Stimulated activated CD4-positive, alpha-beta T cell treated with anti-CD3 and anti-CD28 coated beads, TNF-alpha, amount 100 ng/mL, for 1 hour (primary cell): ENCODE results near the gene PRKCE.
"Not testable (repeated sequence)": the region's sequence is repeated elsewhere in the genome, so short reads cannot be mapped to it uniquely, and the experiment has no call there.

ENCODE experiments used
- DNase-seq, 3 donors: peaks; one replicate each; pipeline ENCODE4 v3.0.0-alpha.2; 2020; ENCODE audit warnings: low read depth in 3 of 3, low spot score in 1 of 3

The PRKCE gene

DNA sequence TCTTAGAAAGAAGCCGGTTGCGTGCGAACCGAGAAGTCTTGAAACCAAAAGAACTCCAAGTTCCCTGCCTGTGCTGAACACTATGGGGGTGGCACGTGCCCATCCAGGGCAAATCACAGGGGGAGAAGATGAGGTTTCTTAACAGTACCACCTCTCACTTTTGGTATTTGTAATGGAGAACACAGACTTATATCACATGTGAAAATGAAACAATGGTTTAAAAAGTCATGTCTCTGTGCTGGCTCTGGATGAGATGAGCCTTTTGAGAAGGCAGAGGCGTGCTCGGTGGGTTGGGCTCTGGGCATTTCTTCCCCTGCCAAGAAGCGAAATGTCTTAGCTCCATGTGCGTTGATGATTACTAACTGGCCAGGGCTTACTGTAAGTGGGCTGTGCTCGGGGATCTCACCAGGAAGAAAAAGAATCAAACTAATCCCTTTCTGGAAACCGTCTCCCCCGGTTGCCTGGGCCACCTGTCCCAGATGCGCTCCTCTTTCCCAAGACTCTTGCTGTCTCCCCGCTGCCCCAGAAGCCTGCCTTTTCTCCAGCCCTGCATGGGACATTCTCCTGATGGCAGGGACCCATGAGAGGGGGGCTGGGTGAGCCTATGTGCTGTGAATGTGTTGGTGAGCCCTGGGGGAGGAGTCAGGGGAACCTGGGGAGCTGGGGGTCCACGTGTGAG, 252.9 kb downstream of the PRKCE start:
- DNase-seq: no peak

DNA sequence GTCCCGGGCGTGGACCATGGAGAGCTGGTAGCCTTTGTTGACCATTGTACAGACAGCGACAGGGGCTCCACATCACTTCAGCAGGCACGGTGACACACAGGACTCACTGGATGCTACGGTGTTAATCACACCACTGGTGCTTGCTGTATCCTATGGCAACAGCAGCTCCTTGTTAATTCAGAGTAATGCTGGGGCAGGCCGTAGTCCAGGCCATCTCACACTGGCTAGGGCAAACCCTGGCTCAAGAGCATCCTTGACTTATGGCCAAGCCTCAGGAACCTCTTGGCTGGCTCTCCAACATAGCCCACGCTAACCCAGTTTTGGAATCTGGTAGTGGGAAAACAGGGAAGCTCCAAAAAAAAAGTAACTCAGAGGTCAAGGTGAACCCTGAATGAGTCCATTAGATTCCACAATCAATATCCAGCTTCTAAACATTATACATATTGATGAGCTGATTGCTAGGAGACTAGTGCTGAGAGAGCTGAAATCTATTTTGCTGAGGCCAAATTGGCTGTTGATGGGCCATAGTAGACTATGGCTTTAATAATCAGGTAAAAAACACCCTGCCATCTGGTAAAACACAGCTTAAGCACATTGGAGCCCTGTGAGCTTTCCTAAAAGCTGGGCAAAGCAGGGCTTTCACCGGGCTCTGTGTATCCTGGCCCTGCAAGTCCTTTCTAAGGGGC, 253.6 kb downstream of the PRKCE start:
- DNase-seq: no peak

DNA sequence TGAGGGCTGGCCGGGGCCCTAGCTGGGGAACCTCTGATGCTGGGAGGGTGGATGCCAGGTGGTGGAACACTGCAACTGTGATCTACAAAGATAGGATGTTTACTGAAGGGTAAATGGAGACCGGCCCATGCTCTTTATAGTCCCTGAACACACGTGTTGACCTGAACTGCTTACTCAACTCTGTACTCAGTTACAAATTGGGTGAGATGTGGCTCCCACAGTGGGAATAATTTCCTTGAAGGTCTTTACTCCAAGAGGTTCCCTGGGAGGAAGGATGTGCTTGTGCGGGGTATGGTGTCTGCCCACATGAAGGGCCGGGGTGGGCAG, 254.1 kb downstream of the PRKCE start:
- no peak for DNase-seq

DNA sequence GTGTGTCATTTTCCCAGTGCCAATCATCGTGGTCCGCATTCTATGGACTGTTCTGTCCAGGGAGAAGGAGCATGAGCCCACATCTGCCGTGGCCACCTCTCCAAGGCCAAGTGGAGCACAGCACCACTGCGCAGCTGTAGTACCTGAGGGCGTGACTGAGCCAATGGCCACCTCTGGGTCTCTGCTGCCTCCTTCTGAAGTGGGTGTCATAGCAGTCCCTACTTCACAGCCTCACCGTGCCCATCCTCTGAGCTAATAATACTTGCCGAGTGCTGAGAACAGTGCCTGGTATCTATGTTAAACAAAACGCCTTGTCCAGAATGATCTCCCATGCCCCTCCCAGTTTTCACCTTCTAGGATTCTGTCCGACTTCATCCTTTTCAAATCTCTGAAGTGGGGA, 256.1 kb downstream of the PRKCE start:
- no peak for DNase-seq

DNA sequence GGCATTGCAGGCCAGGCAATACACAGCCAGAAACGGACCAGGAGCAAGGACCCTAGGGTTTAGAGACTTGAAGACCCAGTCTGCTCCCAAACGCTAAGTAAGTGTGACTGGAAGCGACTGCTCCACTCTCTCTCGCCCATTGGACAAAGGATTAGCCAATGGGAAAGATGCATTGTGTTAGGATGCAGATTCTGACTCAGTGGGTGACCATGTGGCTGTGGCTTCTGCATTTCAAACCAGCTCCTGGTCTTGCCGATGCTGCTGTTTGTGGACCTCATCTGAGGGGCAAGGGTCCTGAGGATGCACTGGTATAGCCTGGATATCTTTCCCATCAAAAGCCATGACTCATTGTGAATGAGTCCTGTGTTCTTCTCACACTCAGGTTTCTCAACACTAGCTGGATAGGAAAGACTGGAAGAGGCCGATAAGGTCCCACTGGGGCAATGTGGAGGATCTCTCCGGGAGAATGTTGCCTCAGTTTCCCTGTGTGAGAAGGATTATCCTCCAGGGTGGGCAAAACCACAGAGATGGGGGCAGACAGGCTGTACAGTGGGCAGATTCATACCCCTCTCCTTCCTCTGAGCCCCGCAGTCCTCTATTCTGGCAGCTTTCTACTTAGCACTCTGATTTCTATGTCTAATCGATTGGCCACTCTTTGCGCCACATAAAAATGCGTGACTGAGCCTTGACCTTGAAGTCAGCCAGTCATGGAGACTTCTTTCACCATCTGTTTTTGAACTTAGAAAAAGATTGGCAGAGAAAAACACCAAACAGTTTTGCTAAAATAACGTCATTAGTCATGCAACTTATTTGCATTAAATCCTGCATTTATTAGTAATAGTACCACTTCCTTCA, 257.1 kb downstream of the PRKCE start:
- DNase-seq: no peak

DNA sequence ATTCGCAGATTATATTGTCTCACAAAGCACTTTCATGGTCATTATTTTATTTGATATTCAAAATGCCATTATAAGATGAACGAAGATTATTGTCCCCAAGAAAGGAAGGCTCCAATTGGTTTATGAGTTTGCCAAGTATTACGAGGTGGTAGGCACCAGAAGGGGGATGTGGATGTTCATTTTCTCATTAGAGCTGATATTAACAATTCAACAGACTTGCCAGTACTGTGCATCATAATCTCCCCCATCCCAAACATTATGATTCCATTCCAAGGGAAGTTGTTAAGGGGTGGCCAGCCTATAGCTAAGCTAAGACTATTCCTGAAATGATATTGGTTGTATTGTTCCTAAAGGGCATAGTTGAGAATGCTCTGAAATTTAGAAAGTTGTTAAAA, 257.7 kb downstream of the PRKCE start:
- no peak for DNase-seq

DNA sequence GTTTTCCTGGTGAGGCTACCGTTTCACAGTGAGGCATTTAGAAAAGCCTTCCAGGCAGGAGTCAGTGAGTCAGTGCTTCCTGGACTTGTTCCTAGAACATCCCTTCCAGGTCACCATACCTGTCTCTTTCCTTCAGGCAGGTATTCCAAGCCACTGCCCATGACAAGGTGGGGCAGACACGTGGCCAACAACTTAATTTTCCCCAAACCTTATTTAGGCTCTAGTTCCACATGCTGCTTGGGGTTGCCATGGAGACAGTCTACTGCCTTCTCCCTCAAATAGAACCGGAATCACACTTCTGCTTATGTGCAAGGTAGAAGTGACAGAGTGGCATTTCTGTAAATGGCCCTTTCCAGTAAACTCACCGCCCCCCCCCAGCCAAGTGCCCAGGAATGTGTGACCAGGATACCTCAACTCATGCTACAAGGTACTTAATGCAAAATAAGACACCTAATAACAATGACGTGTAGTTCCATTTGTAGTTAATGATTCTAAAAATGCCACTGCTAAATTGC, 258.3 kb downstream of the PRKCE start:
- DNase-seq: no peak

DNA sequence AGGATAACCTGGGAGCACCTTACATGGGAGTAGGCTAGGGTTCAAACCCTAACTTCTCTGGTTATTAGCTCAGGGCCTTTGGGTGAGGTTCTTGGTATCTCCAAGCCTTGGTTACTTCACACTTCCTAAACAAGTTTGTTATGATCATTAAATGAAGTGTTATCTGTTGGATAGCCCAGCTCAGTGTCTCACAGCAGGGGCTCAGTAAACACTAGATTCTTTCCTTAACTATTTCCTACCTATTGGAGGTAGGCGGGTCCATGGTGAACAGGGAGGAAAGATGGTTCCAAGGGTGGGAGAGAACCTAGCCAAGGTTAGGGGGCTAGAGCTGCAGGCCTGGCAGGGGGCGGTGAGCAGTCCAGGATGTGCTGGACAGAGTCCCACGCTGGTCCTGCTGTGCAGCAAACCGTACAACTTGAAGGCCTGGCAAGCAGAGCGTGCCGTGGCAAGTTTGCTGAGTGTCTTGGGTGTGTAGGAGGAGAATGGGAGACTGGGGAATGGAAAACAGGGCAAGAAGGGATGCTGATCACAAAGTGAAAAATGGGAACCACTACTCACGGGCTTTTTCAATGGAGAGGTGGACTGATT, 259.1 kb downstream of the PRKCE start:
- DNase-seq: no peak

DNA sequence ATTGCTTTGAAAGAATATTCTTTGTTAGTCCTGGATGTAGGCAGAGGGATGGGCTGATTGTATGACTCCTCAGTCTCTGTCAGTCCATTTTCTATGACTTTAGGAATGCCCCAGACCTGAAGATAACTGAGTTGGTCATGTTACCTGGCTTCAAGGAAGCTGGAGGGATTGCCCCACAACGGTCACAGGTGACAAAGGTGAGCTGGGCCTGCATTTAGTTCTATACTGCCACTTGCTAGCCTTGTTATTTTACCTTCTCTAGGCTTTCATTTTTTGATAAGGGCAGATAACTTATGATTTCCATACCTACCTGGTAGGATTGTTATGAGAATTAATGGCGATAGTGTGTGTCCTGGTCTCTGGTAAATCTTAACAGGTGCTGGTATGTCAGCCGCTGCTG, 260.1 kb downstream of the PRKCE start:
- no peak for DNase-seq

DNA sequence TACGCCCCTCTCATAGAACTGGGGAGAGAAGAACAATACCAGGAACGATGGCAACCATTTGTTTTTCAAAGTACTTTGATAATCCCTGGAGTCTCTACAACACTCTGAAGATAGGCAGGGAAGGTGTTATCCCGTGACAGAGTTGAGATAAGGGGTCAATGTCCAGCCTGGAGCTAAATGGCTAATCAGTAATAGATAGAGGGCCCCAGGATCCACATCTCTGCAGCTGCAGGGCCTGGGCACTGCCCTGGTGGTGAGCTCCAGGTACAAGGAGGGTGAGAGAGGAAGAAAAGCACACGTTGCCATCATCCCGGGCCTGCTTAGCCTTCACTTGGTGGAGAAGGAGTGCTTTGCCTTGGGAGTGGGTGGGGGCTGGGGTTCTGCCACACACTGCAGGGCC, 260.6 kb downstream of the PRKCE start:
- DNase-seq: no peak

DNA sequence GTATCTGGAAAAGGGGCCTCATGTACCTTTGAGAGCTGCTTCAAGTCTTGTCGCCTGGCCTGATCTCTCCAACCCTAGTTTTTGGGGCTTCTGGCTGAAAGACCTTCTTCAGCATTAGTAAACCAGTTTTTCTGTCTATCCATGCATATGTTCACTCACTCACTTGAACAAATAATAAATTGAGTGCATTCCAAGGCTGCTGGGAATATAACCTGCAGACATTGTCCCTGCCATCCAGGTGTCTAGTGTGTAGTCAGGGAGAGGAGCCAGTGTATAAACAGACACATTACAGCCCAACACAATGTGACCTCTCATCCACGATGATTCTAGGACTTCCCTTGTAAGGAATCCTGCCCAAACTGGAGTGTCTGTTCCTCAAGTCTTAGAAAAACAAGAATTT, 262.1 kb downstream of the PRKCE start:
- DNase-seq: no peak

DNA sequence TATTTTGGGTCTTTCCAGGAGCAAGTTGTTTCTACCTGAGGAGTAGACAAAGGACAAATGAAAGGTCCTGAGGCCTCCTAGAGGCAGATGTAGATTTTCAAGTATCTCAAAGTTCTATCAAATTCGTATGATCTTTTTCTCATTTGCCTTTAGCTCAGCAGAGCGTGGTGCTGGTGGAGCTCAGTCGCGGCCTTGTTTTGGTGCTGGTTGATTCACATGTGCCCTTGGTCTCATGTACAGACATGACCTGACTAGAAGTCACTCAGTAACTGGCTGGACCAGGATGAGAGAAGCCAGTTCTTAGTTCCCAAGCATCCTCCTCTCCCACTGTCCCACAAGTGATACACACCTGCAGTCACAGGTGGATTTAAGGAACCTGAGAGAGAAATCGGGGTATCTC, 264.0 kb downstream of the PRKCE start:
- DNase-seq: no peak

DNA sequence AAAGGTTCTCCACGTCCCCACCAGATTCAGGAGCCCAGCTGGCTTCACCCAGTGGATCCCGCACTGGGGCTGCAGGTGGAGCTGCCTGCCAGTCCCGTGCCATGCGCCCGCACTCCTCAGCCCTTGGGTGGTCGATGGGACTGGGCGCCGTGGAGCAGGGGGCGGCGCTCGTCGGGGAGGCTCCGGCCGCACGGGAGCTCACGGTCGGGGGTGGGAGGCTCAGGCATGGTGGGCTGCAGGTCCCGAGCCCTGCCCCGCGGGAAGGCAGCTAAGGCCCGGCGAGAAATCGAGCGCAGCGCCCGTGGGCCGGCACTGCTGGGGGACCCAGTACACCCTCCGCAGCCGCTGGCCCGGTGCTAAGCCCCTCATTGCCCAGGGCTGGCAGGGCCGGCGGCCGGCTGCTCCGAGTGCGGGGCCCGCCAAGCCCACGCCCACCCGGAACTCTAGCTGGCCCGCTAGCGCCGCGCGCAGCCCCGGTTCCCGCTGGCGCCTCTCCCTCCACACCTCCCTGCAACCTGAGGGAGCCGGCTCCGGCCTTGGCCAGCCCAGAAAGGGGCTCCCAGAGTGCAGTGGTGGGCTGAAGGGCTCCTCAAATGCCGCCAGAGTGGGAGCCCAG, 266.2 kb downstream of the PRKCE start:
- not testable (repeated sequence) for DNase-seq

DNA sequence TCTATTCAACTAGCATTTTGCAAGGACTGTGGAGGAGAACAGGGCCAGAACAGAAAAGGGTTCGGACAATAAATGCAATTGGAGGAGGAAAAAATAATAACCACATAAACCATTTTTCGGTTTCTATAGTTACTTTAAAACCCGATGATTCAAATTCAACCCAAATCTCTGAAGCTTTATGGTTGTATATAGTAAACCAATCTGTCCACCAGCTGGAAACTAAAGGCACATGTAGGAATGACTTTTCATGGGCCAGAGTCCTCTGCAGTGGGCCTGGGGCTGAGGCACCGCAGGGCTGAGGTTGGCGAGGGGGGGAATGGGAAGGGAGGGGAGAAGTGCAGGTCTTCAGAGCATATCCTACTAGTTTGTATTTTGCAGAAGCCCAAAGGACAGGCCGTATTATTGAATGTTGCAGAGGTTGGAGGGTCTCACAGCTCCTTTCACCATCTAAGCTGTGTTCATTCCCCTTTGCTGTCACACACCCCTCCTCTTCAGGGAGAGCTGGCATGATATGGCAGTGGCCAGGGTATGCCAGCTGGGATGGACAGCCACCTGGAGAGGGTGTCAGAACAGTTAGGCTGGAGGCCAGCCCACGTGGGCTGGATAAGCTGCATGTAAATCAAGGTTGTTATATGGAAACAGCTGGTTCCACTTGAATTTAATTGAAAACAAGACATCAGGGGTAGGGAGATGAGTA, 267.1 kb downstream of the PRKCE start:
- DNase-seq: no peak

DNA sequence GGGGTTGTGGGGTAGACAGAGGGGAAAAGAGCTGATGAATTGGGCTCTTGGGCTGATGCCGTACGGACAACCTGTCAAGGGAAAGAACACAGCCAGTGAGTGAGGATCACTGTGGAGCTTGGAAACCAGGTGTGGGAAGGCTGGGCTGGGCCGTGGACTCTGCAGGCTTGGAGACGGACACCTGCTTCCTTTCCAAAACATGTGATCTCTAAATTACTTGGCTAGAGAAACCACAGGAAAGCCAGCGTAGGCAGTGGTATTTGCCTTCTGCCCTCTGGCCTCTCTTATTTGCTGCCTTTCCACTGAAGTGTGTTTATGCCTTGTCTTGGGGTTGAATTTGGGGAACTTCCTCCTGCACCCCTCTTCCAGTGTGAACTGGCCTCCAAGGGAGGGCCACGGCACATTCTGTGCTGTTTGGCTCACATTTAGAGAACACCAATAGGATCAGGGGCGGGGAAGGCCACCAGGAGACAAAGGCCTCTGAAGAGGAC, 267.7 kb downstream of the PRKCE start:
- DNase-seq: no peak

DNA sequence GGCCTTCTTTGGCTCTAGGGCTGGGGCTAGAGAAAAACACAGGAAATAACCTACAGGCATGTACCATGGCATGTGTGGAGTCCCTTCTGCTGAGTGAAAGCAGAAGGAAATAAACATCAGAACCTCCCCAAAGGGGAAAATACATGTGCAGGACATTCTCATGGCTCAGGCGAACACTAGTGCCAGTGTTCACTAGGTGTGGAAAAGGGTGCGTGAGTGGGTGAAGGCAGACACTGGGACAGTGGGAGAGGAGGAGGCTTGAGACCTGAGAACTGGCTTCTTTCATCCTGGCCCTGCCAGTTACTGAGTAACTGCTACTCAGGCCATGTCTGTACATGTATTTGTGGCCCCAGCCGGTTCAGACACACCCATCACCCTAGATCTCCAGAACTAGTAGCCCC, 268.2 kb downstream of the PRKCE start:
- DNase-seq: no peak

DNA sequence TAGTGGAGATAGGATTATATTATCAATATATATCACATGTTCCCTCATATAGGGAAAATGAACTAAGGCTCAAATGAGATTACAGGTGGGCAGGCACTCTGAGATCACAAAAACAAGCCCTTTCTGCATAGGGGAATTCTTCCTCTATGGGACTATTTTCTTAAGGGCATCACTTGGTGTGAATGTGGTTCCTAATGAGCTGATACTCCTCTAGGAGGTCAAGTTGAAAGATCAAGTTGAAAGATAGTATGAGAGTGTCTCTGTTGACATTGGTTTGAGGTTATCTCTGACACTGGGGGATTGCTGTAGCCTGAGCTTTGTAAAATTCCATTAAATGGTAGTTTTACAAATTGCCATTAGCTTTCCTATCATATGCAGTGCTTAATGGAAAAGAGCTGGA, 270.4 kb downstream of the PRKCE start:
- DNase-seq: no peak

DNA sequence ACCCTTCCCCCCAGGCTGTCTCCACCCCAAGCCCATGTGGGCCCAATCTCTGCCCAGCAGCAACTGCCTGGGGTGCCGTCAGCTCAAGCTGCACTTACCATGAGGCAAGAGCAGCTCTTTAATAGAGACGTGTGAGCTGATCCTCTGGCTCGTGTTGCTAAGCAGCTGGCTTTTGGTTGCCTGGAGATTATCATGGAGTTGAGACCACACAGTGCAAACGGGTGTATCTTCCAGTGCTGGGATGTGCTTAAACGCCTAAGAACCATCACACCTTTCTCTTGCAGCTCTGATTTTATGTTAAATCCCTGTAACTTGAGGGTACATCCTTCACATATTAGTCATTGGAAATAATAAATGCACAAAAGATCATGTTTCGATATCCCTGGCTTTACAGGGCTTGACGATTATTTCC, 271.1 kb downstream of the PRKCE start:
- no peak for DNase-seq

DNA sequence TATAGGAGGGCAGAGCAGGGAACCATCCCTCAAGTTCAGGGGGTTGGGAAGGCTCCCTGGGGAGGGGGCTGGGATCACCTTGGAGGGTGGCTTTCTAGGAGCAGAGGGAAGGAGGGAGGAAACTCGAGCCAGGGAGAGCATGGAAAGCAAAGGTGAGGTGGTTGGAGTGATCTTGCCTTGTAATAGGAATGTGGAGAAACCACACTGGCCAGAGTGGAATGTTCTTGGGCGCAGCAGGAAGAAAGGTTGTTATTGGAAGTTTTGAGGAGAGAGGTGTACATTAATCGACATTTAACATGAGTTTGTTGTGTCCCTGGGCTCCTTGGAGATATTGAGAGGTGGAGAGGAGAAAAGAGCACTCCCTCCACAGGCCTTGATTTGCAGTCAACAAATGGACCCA, 272.2 kb downstream of the PRKCE start:
- no peak for DNase-seq

DNA sequence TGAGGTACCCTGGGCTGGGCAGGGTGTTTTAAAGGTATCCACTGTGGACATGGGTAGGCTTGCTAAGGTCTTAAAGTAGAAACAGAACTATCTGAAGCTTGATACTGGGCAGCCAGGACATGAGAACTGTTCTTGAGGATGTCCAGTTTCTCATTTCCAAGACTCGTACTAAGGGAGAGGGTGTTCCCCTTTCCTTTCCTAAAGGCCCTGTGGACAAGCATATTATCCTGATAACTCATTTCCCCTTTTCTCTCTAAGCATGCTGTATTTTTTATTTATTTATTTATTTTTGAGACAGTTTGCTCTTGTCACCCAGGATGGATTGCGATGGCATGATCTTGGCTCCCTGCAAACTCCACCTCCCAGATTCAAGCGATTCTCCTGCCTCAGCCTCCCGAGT, 273.6 kb downstream of the PRKCE start:
- DNase-seq: no peak
